KOPT-K1 (cell line): Measurements from ENCODE around the gene DDHD1.
"Not testable (repeated sequence)": the region's sequence is repeated elsewhere in the genome, so short reads cannot be mapped to it uniquely, and the experiment has no call there.

Experiments used
- H3K27ac ChIP-seq: fragments of 200-600 bp; sonication (generic); 2 replicates; pipeline ENCODE4 v1.5.1; 2016; ENCODE audit warnings: antibody characterized with exemption, mild to moderate bottlenecking, low read depth, low read length; ENCODE audit not compliant: poor library complexity, severe bottlenecking
- H3K36me3 ChIP-seq: fragments of 200-600 bp; sonication (generic); 2 replicates; pipeline ENCODE4 v1.5.1; 2017; ENCODE audit warnings: antibody characterized with exemption, mild to moderate bottlenecking, low read length, moderate library complexity; ENCODE audit not compliant: insufficient read depth
- H3K9me3 ChIP-seq: fragments of 200-600 bp; sonication (generic); 2 replicates; pipeline ENCODE4 v1.5.1; 2017; ENCODE audit warnings: antibody characterized with exemption, low read length, mild to moderate bottlenecking; ENCODE audit not compliant: insufficient read depth, poor library complexity, severe bottlenecking

The DDHD1 gene

DNA sequence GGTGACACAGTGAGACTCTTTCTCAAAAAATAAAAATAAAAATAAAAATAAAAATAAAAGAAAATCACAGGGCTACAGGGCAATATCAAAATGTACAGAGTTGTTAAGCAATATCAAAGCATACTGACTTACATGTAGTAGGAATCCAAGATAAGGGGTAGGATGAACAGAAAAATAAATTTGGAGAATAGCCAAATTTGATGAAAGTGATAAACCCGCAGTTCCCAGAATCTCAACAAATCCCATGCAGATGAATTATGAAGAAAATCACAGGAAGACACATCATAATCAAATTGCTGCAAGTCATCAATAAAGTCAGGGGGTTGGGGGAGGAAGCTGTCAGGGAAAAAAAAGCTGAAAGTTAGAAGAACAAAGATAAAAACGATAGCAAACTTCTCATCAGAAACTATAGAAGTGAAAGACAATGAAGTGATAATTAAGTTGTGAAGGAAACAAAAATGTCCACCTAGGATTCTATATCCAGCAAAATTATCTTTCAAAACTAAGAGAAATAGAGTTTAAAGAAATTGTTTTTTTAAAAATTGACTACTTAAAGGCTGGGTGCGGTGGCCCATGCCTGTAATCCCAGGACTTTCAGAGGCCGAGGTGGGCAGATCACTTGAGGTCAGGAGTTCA is 15.4 kb downstream of the DDHD1 start:
- peaks cover 62% of the 10 kb centered on the region for H3K9me3 ChIP-seq
- peaks cover 41% of the 10 kb centered on the region for H3K36me3 ChIP-seq
- no peak overlapping the region for H3K27ac ChIP-seq

GRCh38 chr14:53130491-53130890 is 22.6 kb downstream of the DDHD1 start:
- H3K9me3 ChIP-seq, H3K36me3 ChIP-seq, H3K27ac ChIP-seq: not testable (repeated sequence)

DNA sequence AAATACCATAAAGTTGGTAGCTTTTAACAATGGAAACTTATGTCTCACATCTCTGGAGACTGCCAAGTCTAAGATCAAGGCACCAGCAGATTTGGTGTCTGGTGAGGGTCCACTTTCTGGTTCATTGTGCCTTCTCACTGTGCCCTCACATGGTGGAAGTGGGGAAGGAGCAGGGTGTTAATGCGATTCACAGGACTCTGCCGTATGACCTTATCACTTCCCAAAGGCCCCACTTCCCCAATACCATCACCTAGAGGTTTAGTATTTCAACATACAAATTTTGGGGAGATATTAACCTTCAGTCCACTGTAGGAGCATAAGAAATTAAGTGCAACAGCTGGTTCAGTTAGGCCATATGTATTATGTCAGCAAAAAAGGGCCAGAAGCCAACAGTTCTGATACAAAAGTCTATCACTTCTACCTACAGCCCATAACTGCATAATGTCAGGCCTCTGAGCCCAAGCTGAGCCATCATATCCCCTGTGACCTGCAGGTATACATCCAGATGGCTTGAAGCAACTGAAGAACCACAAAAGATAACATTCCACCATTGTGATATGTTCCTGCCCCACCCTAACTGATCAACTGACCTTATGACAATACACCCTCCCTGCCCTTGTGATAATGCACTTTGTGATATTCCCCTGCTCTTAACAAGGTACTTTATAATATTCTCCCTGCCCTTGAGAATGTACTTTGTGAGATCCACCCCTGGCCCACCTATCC is 24.7 kb downstream of the DDHD1 start:
- no peak overlapping the region for H3K27ac ChIP-seq
- H3K9me3 ChIP-seq = no peaks in the 10 kb centered on the region
- H3K36me3 ChIP-seq = 0 out of 2 replicates have a peak, but pooled peaks cover 7% of the 10 kb centered on the region

DNA sequence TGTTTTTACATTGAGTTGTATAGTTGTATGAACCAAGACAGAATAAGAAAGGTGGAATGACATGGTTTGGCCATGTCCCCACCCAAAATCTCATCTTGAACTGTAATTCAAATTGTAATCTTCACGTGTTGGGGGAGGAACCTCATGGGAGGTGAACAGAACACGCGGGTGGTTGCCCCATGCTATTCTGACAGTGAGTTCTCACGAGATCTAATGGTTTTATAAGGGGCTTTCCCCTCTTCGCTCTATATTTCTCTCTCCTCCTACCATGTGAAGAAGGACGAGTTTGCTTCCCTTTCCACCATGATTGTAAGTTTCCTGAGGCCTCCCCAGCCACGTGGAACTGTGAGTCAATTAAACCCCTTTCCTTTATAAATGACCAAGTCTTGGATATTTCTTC is 25.3 kb downstream of the DDHD1 start:
- Histone ChIP-seq H3K9me3 (no peaks in the 10 kb centered on the region), H3K36me3 (0 out of 2 replicates have a peak, but pooled peaks cover 7% of the 10 kb centered on the region), H3K27ac (peak overlapping the region; percentile 64)

DNA sequence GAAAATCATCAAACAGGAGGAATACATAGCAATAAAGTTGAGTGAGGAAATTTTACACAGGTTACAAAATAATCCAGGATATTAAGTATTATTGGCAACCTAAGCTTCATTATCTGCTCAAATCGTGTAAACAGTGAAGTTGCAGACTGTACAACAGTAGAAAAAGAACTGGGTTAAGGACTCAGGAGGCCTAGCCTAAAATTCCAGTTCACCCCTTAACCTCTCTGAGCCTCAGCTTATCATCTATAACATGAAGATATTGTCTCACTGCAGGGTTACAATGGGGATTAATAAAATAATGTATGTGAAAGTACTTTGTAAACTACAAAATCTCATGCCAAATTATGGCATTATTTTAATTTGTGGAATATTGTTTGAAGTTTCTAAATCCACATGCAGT is 26.0 kb downstream of the DDHD1 start:
- H3K9me3 ChIP-seq = peaks cover 2% of the 10 kb centered on the region
- 0 out of 2 replicates have a peak, but pooled peaks cover 7% of the 10 kb centered on the region for H3K36me3 ChIP-seq
- H3K27ac ChIP-seq = peak overlapping the region; percentile 64

DNA sequence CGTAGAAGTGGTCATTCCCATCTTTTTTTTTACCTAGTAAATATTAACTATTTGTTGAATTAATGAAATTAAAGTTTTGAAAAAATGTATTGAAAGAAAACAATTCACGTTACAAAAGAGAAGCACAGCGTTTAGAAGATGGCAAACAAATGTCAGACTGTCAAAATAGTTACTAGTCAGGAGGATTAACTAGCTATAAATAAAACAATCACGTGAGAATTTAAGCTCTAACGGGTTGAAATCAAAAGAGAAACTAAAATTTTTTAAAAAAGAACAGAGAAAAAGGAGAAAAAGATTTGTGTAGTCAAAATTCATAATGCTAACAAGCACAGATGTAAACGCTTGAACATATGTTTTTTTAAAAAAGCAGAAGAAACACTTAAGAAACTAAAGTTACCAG is 26.4 kb downstream of the DDHD1 start:
- Histone ChIP-seq H3K27ac (peak overlapping the region; percentile 64), H3K9me3 (peaks cover 6% of the 10 kb centered on the region), H3K36me3 (peaks cover 11% of the 10 kb centered on the region; the same call in 1 of the 2 replicates)

- Histone ChIP-seq H3K36me3 (peaks cover 13% of the 10 kb centered on the region; the same call in 1 of the 2 replicates), H3K27ac (no peak overlapping the region), H3K9me3 (peaks cover 21% of the 10 kb centered on the region)
Observed at GRCh38 chr14:53124786-53125185, 28.3 kb downstream of the DDHD1 start.

GRCh38 chr14:53121419-53121818 is 31.7 kb downstream of the DDHD1 start:
- H3K36me3 ChIP-seq, H3K27ac ChIP-seq: not testable (repeated sequence)
- peaks cover 29% of the 10 kb centered on the region for H3K9me3 ChIP-seq

DNA sequence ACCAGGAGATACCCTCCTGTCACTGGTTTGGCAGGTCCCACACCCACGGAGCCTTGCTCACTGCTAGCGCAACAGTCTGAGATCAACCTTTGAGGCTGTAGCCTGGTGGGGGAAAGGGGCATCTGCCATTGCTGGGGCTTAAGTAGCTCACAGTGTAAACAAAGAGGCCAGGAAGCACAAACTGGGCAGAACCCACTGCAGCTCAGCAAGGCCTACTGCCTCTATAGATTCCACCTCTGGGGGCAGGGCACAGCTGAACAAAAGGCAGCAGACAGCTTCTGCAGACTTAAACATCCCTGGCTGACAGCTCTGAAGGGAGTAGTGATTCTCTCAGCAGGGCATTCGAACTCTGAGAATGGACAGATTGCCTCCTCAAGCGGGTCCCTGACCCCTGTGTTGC is 35.6 kb downstream of the DDHD1 start:
- peaks cover 44% of the 10 kb centered on the region for H3K9me3 ChIP-seq
- H3K36me3 ChIP-seq, H3K27ac ChIP-seq: not testable (repeated sequence)

- Histone ChIP-seq H3K27ac (peak overlapping the region; percentile 65), H3K9me3 (peaks cover 22% of the 10 kb centered on the region), H3K36me3 (no peaks in the 10 kb centered on the region)
Observed at GRCh38 chr14:53113989-53114388, 39.1 kb downstream of the DDHD1 start.

GRCh38 chr14:53110096-53110495 is 43.0 kb downstream of the DDHD1 start:
- H3K9me3 ChIP-seq = peaks cover 10% of the 10 kb centered on the region
- H3K36me3 ChIP-seq = no peaks in the 10 kb centered on the region
- H3K27ac ChIP-seq = peak overlapping the region; percentile 91

DNA sequence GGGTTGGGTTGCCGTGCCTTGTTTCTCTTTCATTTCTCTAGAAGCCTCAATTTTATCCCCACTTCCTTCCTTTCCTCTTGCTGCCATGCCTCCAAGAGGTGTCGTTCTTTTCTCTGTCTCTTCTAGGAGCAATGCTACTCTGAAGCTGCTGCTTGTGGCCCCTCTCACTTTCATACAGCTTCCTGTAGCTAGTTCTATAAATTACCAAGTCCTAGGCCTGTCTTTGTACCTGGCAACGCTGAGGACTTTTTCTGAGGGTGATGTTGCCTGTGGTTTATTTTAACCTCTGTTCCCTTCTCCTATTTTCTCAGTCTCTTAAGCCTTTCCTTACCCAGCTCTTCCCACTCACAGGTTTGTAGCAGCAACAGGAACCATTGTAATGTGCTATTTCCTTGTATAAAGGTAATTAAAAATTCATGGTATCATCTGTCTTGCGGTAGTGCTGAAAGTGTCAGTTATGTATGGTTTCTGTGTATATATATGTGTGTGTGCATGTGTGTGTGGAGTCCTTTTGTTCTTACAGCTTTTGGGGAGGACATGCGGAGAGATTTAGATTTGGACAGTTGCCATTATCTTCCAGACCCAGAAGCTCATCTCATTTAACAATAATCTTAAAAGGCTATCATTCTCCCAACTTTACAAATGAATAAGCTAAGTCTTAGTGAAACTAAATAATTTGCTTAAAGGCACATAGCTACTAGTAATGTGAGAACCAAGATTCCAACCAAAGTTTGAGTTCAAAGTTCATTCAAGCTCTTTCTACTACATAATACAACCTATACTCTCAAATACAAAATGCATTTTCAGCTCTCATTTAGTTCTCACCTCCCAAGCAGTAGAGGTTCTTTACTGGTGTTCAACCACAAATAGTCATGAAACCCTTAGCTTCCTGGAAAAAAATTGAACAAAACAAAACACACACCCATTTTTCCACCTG is 43.8 kb downstream of the DDHD1 start:
- Histone ChIP-seq H3K36me3 (no peaks in the 10 kb centered on the region), H3K27ac (peak overlapping the region; percentile 91), H3K9me3 (peaks cover 9% of the 10 kb centered on the region)

DNA sequence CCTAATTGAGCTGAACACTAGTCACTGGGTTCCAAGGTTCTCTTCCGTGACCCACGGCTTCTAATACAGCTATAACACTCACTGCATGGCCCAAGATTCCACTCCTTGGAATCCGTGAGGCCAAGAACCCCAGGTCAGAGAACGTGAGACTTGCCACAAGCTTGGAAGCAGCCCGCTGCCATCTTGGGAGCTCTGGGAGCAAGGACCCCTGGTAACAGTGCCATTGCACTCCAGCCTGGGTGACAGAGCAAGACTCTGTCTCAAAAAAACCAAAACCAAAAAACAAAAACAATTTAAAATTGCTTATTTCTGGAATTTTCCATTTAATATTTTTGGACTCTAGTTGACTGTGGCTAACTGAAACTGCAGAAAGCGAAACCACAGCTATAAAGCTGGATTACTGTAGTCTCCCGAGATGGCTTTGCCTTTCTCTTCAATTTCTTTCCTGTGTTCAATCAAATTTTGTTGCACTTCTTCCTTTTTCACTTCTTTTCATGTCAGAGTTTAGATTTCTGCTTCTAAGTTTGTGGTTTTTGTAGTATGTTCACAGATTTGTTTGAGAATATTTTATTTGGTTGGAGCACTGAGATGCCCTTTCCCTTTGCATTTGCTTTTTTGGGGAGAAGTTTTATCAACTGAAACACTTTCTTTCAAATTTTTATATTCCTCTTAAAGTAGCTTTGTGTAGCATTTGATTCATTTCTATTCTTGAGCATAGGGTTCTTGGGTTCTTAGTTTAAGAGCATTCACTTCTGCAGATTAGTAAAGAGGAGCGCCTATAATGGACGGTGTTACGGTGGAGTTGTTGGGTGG is 44.6 kb downstream of the DDHD1 start:
- peak overlapping the region; percentile 91 for H3K27ac ChIP-seq
- peaks cover 9% of the 10 kb centered on the region for H3K9me3 ChIP-seq
- no peaks in the 10 kb centered on the region for H3K36me3 ChIP-seq

DNA sequence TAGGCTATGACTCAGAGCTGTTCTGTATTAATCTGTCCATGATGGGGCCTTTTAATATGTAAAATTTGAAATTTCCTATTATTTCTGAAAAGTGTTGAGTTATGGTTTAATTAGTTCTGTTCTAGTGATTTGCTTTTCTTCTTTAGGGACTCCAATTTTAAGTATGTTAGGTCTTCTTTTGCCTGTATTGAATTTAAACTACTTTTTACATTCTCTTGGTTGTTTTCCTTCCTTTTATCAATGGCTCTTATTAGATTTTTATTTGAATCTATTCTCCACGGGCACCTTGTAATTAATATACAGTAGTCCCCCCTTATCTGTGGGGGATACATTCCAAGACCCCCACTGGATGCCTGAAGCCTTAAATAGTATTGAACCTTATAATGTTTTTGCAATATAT is 46.4 kb downstream of the DDHD1 start:
- Histone ChIP-seq H3K9me3 (peaks cover 9% of the 10 kb centered on the region), H3K36me3 (peaks cover 10% of the 10 kb centered on the region; the same call in 1 of the 2 replicates)

More for the DNA sequence above, 46.4 kb downstream of the DDHD1 start:
- no peak overlapping the region for H3K27ac ChIP-seq
